ENCODE results near the gene KHDRBS1. TPM values are rescaled to one million over a fixed set of nuclear protein-coding genes. Genes with fewer than 3 reads are reported as not detected.
"Not testable (repeated sequence)": the region's sequence is repeated elsewhere in the genome, so short reads cannot be mapped to it uniquely, and the experiment has no call there.

Gene KHDRBS1
- total and polyA plus RNA-seq, 4 donors, result 83.9 to 188 (median 119) TPM

DNA sequence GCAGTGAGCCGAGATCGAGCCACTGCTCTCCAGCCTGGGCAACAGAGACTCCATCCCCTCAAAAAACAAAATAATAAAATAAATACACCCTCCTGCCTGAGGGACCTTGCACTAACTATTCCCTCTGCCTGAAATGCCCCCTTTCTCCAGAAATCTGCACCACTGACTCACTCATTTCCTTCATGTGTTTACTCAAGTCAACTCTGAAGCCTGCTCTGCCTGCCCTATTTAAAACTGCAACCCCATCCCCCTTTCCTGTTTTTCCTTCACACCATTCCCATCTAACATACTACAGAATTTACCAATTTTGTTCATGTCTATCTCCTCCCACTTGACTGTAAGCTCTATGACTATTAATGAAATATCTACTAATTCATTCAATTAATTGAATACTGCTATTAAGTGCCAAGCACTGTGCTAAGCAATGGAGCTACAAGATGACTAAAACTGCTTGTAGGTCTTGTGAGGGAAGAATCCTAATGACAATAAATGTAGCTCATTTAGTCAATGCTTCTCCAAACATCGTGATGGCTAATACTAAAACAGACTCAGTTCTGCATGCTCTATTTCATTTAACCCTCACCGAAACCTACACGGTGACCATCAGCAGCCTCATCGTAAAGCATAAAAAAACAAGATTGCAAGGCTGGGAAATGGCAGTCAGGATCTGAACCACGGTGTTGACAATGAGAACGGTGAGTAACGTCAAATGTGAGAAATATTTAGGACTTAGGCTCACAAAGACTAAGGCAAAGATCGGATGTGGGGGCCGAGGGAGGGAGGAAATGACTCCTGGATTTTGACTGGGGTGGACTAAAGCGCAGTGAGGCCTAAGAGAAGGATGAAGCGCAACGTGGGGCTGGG, 58.3 kb downstream of the KHDRBS1 start:
- no peaks in the 10 kb centered on the region for H3K27me3 ChIP-seq (ENCODE audit: control insufficient read depth, insufficient read depth, low read length)
- H3K9me3 ChIP-seq (ENCODE audit: control insufficient read depth, insufficient read depth, low read length), result no peaks in the 10 kb centered on the region
- H3K4me1 ChIP-seq (ENCODE audit: control insufficient read depth, insufficient read depth, low read length), result peaks cover 22% of the 10 kb centered on the region
- peak overlapping the region; percentile 68 for H3K4me3 ChIP-seq (ENCODE audit: low read depth, low read length)
- 9% methylated on average over 10 of the region's 14 CpGs for WGBS (ENCODE audit: insufficient coverage)
- DNase-seq (ENCODE audit: low read depth in 4 of 6, low spot score in 6 of 6), result peak in 4 of 6 donors; percentile 32 to 61 (median 50)
- peaks cover 20% of the 10 kb centered on the region for H3K36me3 ChIP-seq (ENCODE audit: control insufficient read depth, insufficient read depth, low read length)
- peak overlapping the region; percentile 99 for H3K27ac ChIP-seq (ENCODE audit: low read depth, low read length)

DNA sequence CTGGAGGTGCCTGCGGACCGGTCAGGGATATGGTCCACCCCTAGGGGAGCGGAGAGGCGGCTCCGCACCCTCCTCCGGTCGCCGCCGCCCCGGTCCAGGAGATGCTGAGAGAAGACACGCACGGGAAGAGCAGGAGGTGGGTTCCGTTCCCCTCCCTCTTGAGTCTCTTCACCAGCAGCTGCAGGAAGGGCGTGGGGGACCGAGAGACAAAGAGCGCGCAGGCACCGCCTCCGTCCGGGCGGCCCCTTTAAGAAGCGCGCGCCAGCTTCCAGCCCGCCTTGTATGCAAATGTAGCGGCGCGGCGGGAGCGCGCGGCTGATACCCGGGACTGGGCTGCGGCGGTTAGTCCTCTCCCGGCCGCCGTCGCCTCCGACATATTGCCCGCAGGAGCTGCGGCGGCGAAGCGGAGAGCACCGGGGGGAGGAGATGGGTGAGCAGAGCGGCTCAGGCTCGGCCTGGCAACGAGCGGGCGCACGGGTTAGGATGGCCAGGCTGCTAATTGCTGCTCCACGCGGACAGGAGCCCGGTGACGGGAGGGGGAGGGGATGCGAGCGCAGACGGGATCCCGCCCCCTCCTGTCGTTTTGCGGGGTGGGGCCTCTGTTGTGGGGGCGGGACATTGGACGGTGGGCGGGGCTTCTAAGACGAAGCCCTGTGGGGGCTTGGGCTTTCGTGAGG, 59.1 kb downstream of the KHDRBS1 start, which contains the start of gene TMEM39B:
TMEM39B (plus strand) TSS at position 318 of the 677 bp plus-strand sequence; CDS start at position 427, 109 bp downstream.
- H3K4me1 ChIP-seq (ENCODE audit: control insufficient read depth, insufficient read depth, low read length), result peaks cover 20% of the 10 kb centered on the region
- DNase-seq (ENCODE audit: low read depth in 4 of 6, low spot score in 6 of 6), result peak; percentile 89 to 99 (median 93)
- peaks cover 28% of the 10 kb centered on the region for H3K36me3 ChIP-seq (ENCODE audit: control insufficient read depth, insufficient read depth, low read length)
- under 1% methylated on average over 67 of the region's 67 CpGs for WGBS (ENCODE audit: insufficient coverage)
- H3K9me3 ChIP-seq (ENCODE audit: control insufficient read depth, insufficient read depth, low read length), result no peaks in the 10 kb centered on the region
- peak within 1 kb of the TSS; percentile 68 for H3K4me3 ChIP-seq (ENCODE audit: low read depth, low read length)
- H3K27ac ChIP-seq (ENCODE audit: low read depth, low read length), result peak within 1 kb of the TSS; percentile 99
- no peaks in the 10 kb centered on the region for H3K27me3 ChIP-seq (ENCODE audit: control insufficient read depth, insufficient read depth, low read length)

DNA sequence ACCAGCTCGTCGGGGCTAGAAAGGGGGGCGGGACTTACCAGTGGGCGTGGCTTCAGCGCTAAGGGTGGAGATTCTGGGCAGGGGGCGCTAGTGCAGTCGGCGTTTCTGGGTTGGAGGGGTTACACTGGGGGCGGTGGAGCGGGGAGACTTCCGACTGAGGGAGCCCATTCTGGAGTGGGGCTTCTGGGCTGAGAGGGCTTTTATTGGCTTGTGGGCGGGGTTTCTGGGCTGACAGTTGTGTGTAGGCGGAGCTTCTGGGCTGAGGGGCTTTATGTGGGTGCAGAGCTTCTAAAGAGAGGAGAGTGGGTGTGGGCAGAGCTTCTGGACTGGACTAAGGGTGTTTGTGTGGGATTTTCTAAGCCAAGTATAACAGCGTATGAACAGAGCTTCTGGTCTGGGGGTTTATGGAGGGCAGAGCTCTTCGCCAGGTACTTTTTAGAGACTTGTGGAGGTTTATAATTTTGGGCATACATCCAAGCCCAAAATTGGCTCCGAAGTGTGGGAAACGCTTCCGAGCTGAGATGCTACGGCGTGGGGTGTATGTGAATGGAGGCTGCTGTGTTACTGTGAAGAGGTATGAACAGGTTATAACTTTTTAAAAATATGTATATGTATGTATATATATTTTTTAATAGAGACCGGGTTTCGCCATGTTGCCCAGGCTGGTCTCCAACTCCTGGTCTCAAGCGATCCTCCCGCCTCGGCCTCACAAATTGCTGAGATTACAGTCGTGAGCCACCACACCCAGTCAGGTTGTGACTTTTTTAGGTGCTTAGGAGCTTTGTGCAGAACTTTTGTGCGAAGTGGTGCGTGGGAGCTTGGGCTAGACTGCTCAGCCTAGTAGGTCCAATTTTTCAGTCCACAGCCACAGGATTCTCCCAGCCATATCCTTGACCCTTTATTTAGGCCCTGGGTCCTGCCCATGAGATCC, 59.9 kb downstream of the KHDRBS1 start:
- Histone ChIP-seq H3K27me3 (ENCODE audit: control insufficient read depth, insufficient read depth, low read length) (no peaks in the 10 kb centered on the region), H3K27ac (ENCODE audit: low read depth, low read length) (peak overlapping the region; percentile 99), H3K4me1 (ENCODE audit: control insufficient read depth, insufficient read depth, low read length) (peaks cover 20% of the 10 kb centered on the region), H3K4me3 (ENCODE audit: low read depth, low read length) (peak overlapping the region; percentile 68), H3K36me3 (ENCODE audit: control insufficient read depth, insufficient read depth, low read length) (peaks cover 35% of the 10 kb centered on the region), H3K9me3 (ENCODE audit: control insufficient read depth, insufficient read depth, low read length) (no peaks in the 10 kb centered on the region)
- DNase-seq (ENCODE audit: low read depth in 4 of 6, low spot score in 6 of 6), result peak in 5 of 6 donors; percentile 88 to 99 (median 92)
- 15% methylated on average over 17 of the region's 28 CpGs for WGBS (ENCODE audit: insufficient coverage)

DNA sequence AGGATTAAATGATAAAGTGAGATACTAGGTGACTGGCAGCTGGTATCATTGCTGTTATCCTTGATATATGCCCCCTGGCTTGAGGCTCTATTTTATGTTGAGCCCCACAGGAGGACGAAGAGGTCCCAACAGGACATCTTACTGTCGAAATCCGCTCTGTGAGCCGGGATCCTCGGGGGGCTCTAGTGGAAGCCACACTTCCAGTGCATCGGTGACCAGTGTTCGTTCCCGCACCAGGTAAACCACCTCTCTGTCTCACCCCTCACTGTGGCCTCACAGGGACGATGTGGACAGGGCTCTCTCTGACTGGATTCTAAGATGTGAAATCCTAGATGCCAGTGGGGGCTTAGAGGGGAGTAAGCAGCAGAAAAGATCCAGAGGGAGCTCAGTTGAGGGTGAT, 61.2 kb downstream of the KHDRBS1 start:
- Histone ChIP-seq H3K27me3 (ENCODE audit: control insufficient read depth, insufficient read depth, low read length) (no peaks in the 10 kb centered on the region), H3K9me3 (ENCODE audit: control insufficient read depth, insufficient read depth, low read length) (no peaks in the 10 kb centered on the region), H3K4me1 (ENCODE audit: control insufficient read depth, insufficient read depth, low read length) (peaks cover 20% of the 10 kb centered on the region), H3K4me3 (ENCODE audit: low read depth, low read length) (no peak overlapping the region), H3K27ac (ENCODE audit: low read depth, low read length) (no peak overlapping the region), H3K36me3 (ENCODE audit: control insufficient read depth, insufficient read depth, low read length) (peaks cover 48% of the 10 kb centered on the region)
- DNase-seq (ENCODE audit: low read depth in 4 of 6, low spot score in 6 of 6), result no peak
- WGBS (ENCODE audit: insufficient coverage), result 95% methylated on average over 7 of the region's 9 CpGs

DNA sequence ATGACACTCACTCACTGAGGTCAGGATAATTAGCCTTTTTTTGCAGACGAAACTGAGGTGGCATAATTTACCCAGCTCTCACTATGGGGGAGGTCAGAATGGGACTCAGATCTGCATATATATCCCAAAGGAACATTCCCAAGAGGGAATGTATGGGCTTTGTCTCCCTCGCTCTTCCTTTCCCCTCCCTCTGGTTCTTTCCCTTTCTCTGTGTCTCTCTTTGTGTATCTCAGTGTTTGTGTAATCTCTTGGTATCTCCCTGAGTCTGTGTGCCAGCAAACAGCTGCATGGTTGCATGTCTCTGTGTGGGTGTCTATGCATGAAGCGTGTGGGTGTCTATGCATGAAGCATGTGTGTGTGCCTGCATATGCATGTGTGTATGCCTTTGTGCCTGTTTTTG, 63.8 kb downstream of the KHDRBS1 start:
- 92% methylated on average over 1 of the region's 3 CpGs for WGBS (ENCODE audit: insufficient coverage)
- Histone ChIP-seq H3K4me3 (ENCODE audit: low read depth, low read length) (no peak overlapping the region), H3K27ac (ENCODE audit: low read depth, low read length) (no peak overlapping the region), H3K4me1 (ENCODE audit: control insufficient read depth, insufficient read depth, low read length) (peaks cover 15% of the 10 kb centered on the region), H3K27me3 (ENCODE audit: control insufficient read depth, insufficient read depth, low read length) (no peaks in the 10 kb centered on the region), H3K36me3 (ENCODE audit: control insufficient read depth, insufficient read depth, low read length) (peaks cover 59% of the 10 kb centered on the region), H3K9me3 (ENCODE audit: control insufficient read depth, insufficient read depth, low read length) (no peaks in the 10 kb centered on the region)
- DNase-seq (ENCODE audit: low read depth in 4 of 6, low spot score in 6 of 6), result no peak

DNA sequence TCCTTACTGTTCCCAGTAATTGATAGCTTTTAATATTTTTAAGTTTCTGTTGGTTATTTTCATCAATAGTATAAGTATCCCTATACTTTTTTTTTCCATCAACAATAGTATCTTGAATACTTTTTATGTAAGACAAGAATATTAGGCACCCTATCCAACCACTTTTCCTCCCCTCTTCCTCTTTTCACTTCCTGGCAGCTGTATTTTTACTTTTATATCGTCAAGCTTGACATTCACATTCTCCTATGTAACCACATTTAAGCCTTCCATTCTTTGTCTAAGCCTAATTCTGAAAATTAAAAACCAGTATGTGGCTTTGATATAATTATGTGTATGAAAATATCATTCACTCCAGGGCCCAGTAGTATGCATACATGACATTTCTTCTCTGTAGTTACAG, 68.4 kb downstream of the KHDRBS1 start:
- Histone ChIP-seq H3K9me3 (ENCODE audit: control insufficient read depth, insufficient read depth, low read length) (no peaks in the 10 kb centered on the region), H3K4me3 (ENCODE audit: low read depth, low read length) (no peak overlapping the region), H3K27me3 (ENCODE audit: control insufficient read depth, insufficient read depth, low read length) (no peaks in the 10 kb centered on the region), H3K4me1 (ENCODE audit: control insufficient read depth, insufficient read depth, low read length) (peaks cover 2% of the 10 kb centered on the region), H3K27ac (ENCODE audit: low read depth, low read length) (no peak overlapping the region), H3K36me3 (ENCODE audit: control insufficient read depth, insufficient read depth, low read length) (peaks cover 61% of the 10 kb centered on the region)
- WGBS (ENCODE audit: insufficient coverage), result no CpG with 5 or more reads among the region's 1 CpG
- no peak for DNase-seq (ENCODE audit: low read depth in 4 of 6, low spot score in 6 of 6)

DNA sequence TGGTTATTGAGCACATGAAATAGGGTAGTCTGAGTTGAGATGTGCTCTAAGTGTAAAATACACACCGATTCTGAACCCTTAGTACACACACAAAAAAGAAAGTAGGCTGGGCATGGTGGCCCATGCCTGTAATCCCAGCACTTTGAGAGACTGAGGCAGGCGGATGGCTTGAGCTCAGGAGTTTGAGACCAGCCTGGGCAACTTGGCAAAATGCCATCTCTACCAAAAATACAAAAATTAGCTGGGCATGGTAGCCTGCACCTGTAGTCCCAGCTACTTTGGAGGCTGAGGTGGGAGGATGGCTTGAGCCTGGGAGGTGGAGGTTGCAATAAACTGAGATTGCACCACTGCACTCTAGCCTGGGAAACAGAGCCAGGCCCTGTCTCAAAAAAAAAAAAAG, 72.7 kb downstream of the KHDRBS1 start:
- not testable (repeated sequence) for DNase-seq (ENCODE audit: low read depth in 4 of 6, low spot score in 6 of 6); H3K27me3 ChIP-seq (ENCODE audit: control insufficient read depth, insufficient read depth, low read length); H3K4me1 ChIP-seq (ENCODE audit: control insufficient read depth, insufficient read depth, low read length); H3K9me3 ChIP-seq (ENCODE audit: control insufficient read depth, insufficient read depth, low read length); H3K27ac ChIP-seq (ENCODE audit: low read depth, low read length); H3K4me3 ChIP-seq (ENCODE audit: low read depth, low read length)
- peaks cover 59% of the 10 kb centered on the region for H3K36me3 ChIP-seq (ENCODE audit: control insufficient read depth, insufficient read depth, low read length)
- 100% methylated on average over 1 of the region's 2 CpGs for WGBS (ENCODE audit: insufficient coverage)

DNA sequence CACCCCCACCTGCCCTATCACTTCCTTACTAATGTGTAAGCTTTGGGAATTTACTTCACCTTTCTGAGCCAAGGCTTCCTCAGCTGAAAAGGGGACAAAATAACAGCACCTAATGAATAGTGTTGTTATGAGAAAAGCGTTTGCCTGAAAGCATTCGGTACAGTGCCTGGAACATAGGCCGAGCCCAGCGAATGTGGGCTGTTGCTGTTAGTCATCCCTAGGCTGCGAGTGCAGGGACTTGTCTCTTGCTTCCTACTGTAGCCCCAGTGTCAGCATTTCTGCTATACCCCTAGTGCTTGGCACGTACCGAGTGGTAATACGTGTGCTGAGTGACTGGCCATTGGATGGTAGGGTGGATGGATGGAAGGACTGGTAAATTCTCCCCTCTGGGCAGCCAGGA, 77.5 kb downstream of the KHDRBS1 start:
- H3K9me3 ChIP-seq (ENCODE audit: control insufficient read depth, insufficient read depth, low read length), result no peaks in the 10 kb centered on the region
- peaks cover 88% of the 10 kb centered on the region for H3K36me3 ChIP-seq (ENCODE audit: control insufficient read depth, insufficient read depth, low read length)
- 95% methylated on average over 6 of the region's 8 CpGs for WGBS (ENCODE audit: insufficient coverage)
- H3K27me3 ChIP-seq (ENCODE audit: control insufficient read depth, insufficient read depth, low read length), result no peaks in the 10 kb centered on the region
- H3K27ac ChIP-seq (ENCODE audit: low read depth, low read length), result no peak overlapping the region
- DNase-seq (ENCODE audit: low read depth in 4 of 6, low spot score in 6 of 6), result no peak
- H3K4me1 ChIP-seq (ENCODE audit: control insufficient read depth, insufficient read depth, low read length), result no peaks in the 10 kb centered on the region
- H3K4me3 ChIP-seq (ENCODE audit: low read depth, low read length), result no peak overlapping the region

DNA sequence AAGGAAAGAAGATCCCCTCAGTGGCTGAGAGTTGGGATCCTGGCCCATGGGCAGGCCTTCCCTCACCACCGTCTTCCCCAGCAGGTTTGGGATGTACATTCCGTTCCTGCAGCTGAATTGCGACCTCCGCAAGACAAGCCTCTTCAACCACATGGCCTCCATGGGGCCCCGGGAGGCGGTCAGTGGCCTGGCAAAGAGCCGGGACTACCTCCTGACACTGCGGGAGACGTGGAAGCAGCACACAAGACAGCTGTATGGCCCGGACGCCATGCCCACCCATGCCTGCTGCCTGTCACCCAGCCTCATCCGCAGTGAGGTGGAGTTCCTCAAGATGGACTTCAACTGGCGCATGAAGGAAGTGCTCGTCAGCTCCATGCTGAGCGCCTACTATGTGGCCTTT, 77.9 kb downstream of the KHDRBS1 start:
- WGBS (ENCODE audit: insufficient coverage), result 96% methylated on average over 15 of the region's 15 CpGs
- Histone ChIP-seq H3K9me3 (ENCODE audit: control insufficient read depth, insufficient read depth, low read length) (no peaks in the 10 kb centered on the region), H3K27ac (ENCODE audit: low read depth, low read length) (no peak overlapping the region), H3K36me3 (ENCODE audit: control insufficient read depth, insufficient read depth, low read length) (peaks cover 88% of the 10 kb centered on the region), H3K4me3 (ENCODE audit: low read depth, low read length) (no peak overlapping the region), H3K4me1 (ENCODE audit: control insufficient read depth, insufficient read depth, low read length) (no peaks in the 10 kb centered on the region), H3K27me3 (ENCODE audit: control insufficient read depth, insufficient read depth, low read length) (no peaks in the 10 kb centered on the region)
- no peak for DNase-seq (ENCODE audit: low read depth in 4 of 6, low spot score in 6 of 6)
